Eye (tissue), 1 donor: ENCODE data around the gene SNCA.

Experiments used
- DNase-seq: peaks from one replicate; pipeline ENCODE4 v3.0.0-alpha.2; 2015

SNCA gene

DNA sequence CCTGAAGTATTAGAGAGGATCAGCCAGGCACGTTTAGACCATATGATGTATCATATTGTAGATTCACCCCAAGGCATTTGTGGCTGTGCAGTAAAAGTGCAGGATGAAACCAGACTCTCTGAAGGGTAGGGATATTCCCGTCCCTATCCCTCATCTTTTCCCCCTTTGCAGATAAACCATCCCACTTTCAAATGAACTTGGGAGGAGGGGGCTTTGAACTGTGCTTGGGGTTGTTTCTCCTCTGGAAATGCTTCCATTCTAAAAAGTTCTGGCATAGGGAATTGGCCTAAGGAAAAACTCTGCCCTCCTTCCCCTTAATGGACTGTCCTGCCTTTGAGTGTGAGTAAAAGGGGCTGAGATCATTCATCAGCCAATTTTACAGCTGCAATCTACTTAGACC is 23.8 kb downstream of the SNCA start:
- no peak for DNase-seq

DNA sequence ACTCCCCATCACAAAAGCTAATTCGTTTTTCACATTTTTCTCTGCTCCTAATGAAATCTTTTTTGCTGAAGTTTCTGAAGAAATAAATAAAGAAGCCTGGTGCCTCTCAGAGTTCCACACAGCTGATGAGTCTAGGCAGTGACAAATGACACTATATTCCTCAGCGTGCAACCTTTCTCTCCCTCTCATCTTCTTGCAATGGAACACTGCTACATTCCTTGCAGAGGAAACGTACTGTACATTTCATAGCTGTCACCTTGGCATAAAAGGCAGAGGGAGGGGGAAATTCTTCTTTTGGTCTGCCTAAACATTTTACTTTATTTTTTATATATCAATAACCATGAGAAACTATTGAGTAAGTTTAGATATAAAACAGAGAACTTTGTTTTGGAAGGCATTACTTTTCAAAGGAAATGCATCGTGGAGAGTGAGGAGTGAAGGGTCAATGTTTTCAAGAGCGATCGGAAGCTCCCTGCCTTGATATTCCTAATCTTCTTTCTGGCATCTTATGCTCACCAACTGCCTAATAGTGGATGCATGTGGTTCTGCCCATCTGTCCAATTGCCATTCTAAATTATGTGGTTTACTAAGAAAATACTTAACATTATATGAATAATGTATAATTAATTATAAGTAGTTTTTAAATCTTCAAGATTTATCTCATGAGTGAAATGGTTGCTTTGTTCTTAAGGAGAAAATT is 29.4 kb downstream of the SNCA start:
- no peak for DNase-seq

DNA sequence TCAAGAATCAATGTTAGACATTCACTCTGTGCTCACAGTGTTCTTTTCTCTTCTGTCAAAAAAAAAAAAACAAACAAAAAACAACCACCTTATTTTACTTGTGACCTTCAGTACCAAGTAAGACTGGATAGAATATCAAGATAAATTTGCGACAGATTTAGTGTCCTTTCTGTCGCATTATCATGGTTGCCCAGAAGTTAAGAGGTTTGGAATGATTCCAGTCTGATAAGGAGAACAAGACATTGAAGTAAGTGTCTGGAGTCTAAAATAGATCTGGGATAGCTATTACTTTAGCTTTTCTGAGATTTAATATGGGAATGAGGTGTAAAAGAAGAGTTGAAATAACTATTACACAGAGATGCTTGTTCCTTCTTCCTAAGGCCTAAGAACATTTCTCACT is 31.7 kb downstream of the SNCA start:
- DNase-seq, result no peak

DNA sequence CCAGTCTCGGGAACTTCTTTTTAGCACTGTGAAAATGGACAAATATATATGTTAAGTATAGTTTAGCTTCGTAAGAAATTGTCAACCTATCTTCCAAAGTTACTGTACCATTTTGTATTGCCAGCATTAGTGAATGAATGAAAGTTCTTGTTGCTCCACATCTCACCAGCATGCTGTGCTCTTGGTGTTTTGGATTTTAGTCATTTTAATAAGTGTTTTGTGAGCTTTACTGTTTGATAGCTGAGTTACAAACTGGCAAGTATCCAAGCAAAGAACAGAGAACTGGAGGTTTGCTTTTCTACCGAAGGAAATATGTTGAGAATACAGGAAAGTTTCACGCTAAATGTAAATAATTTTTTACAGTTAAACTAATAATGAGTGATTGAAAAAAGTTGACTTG is 33.0 kb downstream of the SNCA start:
- no peak for DNase-seq

DNA sequence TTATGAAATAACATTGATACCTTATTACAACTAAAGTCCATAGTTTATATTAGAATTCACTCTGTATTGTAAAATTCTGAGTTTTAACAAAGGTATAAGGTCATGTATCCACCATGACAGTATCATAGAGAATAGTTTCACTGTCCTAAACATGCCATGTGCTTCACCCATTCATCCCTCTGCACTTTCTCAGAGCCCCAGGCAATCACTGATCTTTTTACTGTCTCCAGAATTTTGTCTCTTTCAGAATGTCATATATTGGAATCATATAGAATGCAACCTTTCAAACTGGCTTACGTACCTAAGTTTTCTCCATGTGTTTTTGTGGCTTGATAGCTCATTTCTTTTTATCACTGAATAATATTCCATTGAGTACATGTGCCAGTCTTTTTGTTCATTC is 33.9 kb downstream of the SNCA start:
- no peak for DNase-seq

DNA sequence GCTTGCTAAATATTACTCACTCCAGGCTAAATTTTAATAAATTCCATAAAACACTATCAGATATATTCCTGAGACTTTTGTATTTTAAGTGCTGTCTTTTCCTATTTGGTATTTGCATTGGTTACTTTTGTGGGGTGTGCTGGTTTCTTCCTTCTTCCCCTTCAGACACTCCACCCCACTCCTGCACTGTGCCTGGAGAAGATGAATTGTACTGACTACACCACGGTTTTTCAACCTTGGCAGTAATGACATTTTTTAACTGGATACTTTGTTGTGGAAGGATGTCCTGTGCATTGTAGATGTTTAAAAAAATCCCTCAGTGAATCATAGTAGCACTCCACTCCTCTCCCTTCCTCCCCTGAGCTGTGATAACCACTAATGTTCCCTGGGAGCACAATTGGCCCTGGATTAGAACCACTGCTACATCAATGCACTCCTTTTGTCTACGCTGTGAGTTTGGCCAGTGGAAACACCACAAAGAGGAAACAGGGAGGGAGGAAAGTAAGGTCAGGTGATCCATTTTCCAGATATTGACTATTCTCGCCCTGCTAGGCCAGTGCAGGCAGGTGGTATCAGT is 36.3 kb downstream of the SNCA start:
- DNase-seq, result no peak

DNA sequence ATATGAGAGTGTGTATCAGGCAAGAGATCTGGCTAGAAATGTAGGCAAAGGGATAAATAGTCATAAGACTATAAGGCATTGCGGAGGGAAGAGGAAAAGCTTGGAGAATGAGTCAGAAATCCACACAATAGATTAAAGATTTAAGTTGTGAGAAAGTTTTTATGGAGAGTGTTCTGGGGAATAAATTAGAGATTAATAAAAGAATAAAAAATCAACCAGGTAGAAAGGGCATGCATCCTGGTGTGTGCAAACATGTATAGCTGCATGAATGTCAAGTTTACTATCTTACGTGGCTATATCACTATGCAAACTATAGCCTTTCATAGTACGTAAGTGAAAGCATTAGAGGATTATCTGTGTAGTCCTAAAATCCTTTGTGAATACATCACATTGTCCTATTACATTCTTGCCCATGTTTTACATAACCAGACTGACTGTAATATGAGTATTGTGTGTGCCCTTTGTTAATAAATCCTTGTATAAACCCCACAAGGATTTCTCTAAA is 36.9 kb downstream of the SNCA start:
- peak; percentile 15 for DNase-seq

DNA sequence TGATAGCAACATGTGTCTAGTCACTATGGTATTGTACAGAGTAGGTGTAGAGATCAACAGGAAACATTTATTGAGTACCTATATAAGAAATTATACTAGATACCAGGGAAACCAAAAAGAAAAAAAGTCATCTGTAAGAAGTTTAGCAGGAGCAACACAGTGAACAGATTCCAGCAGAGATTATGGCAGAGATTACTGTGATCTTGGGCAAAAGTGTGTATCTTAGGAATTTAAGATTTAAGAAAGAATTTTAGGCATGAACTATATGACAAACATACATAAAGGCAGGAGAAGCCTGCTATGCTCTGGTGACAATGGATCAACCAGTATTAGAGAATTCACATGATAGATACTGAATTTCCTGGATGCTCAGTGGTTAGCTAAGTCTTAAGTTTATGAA is 37.9 kb downstream of the SNCA start:
- DNase-seq, result no peak

DNA sequence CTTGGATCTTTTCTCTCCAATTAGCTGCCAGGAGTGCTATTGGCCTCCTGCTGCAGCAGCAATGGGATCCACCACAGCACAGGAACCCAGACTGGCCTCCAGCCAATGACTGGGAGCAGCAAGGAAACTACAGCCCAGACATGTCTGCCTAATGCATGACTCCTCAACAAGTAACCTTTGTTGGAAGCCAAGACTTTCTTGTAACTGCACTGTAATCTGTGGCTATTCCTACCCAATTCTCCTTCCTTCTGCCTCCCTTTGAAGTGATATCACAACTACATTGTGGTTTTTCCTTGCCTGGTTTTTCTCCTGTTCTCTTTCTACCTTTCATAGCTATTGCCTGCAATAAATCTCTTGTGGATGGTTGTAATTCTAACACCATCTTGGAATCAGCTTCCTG is 39.8 kb downstream of the SNCA start:
- no peak for DNase-seq

DNA sequence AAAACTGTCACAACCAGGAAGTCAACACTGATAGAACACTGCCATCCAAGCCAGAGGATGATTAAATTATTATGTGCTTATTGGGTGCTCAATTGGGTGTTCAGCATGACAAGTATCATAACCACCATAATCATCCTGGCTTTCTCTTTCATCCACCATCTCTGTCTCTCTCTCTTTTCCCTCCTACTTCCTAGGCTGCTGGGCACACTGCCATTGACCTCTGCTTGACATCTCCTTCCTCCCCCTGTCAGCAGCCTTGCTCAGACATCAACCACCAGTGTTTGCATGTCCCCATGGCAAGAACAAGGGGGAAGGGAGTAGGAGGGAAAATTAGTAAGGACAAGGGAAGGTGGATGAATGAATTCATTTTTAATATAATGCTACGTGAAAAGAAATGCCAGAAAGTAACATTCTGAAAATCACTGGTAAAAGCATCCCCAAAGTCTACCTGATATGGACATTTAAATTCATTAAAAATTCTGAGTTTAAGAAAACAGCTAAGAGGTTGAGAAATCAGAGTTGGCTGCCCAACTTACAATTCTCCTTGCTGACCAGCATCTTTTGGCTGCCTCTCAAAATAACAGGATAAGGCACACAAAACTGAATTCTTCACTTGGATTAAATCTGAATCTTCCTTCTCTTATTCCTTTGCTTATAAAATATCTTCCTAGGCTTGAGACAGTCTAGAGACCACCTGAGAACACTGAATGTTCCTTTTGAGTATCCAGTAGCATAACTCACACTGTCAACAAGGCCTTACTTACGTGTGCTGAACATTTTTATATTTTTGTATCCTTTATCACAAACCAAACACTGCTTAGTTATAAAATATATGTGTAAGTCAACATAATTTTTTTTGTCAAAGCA is 48.5 kb downstream of the SNCA start:
- DNase-seq, result peak; percentile 43

DNA sequence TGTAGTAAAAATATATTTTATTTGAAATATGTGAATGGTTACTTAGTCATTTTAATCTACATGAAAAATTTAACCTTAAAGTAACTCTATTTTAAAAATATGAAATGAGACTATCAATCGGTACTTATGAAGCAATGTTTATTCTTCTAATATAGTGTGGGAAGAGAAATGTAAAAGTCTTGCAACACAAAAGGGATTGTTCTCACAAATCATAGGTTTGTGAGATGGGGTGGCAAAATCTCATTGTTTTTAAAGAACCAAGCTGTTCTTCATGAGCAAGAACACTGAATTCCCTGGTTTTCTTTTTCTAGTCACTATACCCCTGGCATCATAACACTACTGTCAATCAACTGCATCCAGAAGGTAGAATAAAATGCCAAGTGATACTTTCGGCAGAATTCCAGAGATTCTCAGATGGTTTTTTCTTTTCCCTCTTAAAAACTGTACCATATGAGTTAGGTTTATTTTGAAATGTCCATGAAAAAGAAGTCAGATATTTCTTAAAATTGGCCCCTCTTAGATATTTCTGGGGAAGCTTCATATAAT is 52.2 kb downstream of the SNCA start:
- DNase-seq, result no peak

DNA sequence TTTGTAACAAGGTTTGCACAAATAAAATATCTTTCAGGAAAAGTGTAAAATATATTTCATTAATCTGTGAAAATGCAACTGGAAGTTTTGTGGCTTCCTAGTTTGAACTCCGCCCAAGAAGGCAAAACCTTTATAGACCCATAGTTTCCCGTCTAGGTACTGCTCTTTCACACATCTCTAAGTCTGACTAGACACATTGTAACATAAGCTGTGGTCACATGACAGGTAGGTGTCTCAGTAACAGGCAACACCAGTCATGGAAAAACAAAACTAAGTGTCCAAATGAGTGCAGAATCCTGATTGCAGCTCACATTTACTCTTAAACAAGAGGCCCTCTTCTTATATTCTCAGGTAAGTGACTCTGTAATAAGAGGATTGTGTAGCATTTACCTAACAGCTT is 55.6 kb downstream of the SNCA start:
- DNase-seq, result no peak

DNA sequence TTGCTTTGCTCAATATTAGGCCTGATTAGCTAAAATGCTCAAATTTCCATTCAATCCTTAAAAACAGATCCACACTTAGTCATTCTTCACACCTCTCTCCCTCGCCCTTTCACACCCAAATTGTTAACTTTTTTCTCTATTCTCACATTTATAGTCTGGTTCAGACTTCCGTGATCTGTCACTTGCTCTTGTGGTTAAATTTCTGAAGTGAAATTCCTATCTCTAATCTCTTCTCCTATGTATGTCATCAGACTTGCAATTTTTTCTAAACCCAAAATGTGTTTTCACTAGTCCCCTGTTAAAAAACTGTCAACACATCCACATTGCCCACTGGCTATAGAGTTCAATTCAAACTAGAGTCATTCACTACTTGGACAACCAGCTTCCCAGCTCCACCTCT is 63.2 kb downstream of the SNCA start:
- DNase-seq, result no peak

DNA sequence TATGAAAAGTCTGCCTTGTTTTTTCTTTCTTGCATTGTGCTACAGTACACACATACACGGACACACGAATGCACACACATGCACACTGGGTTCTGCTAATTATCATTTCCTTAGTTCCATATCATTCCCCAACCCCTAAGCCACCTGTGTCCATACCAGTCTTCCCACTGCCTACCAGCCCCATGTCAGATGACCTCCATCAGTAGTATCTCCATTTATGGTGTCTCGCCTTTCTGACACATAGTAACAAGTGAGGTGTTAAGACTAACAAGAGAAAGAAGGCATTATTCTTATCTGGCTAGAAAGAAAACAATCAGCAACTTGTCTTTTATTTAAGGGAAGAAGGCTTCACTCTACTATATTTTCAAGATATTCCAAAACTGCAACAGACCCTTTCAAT is 67.1 kb downstream of the SNCA start:
- no peak for DNase-seq

DNA sequence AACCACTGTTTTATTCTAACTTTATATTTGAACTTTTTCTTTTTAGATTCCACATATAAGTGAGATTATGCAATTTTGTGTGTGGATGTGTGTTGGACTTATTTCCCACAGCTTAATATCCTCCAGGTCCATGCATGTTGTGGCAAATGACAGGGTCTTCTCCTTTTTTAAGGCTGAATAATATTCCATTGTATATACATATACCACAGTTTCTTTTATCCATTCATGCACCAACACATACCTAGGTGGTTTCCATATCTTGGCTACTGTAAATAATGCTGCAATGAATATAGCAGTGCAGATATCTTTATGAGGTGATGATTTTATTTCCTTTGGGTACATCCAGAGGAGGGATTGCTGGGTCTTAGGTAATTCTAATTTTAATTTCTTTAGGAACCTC is 69.0 kb downstream of the SNCA start:
- DNase-seq, result no peak

DNA sequence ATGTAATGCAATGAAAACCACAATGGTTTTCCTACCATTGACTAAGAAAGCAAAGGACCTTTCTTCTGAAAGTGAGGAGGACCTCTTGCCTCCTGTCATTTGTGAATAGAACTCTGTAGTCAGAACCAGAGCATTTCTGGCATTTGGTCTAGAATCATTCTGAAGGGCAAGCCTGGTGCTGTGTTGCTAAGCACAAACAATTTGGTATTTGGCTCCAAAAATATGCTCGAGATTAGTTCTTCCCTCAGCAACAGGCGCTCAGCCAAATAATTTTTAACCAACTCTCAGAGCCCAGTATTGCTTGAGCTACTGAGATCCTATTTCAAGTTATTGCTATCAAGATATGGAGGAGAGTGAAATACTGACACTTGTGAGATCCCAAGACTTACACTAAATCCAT is 71.0 kb downstream of the SNCA start:
- DNase-seq, result peak; percentile 72

DNA sequence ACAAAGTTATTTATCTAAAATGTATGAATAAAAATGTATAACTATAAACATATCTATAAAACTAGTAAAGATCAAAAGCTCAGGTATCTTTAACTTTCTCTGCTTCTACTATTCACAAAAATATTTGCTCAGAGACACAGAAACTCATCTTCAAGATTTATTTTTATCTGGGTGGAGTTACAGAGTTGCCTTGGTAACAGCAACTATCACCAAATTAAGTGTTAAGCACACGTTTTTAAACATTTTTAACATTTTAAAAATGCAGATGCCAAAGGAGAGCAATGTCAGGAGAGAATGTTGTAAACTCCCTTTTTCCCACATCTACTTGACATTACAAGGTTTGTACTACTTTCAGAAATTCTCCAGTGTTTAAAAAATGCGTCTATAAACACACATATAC is 71.4 kb downstream of the SNCA start:
- DNase-seq, result no peak

DNA sequence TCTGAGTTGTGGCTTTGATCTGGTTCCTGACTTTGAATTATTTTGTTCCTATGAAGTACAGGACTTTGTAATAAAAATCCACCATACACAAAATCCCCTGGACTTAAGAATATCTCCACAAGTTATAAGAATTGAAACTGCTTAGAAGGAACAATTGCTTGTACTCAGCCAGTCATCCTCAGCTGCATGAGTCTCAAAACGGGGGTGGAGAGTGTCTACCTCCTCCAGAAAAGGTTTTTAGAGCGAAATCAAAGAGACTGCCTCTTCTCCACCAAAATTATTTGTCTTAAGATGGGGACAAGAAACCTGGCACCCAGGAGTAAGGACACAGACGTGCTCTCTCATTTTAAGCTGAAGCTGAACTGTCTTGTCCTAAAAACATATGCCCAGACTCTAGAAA is 74.7 kb downstream of the SNCA start:
- DNase-seq, result no peak

DNA sequence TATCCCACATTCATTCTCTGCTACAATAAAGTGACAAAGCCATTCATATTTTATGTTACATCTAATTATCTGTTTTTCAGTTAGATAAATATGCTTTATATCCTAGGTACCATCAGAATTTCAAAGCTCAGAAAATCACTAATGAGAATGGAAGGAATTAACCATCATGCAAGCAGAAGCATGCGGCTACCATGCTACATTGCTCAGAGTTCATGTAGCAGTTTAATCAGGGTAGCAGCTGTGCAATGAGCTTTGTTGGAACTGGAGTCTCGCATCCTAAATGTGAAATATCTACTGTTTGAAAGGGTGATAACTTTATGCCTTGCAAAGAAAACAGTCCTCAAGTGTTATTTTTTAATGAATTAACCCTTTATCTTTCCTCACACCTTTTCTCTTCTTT is 77.5 kb downstream of the SNCA start:
- no peak for DNase-seq

DNA sequence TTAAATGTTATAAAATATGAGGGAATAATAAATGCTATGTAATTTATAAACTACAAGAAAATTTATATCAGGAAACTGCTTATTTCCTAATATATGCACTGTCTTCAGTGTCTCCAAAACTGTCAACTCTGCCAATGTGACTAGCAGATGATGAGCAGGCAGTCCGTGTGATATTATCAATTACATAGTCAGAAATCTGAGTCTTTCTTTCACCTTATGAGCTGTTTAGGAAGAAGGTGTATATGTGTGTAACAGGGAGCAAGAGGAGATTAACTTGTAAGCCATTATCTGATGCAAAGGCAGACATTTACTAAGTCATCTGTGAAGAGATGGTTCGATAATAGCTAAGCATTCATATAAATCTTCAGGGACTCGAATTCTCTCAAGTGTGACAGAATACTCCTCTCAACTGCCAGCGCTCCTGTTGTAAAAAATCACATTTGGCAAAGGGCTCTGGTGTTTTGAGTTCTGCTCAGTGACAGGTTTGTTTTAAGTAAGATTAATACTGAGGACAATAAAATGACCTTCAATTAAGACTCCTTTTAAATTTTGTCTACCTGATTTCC is 79.7 kb downstream of the SNCA start:
- DNase-seq, result peak; percentile 59

DNA sequence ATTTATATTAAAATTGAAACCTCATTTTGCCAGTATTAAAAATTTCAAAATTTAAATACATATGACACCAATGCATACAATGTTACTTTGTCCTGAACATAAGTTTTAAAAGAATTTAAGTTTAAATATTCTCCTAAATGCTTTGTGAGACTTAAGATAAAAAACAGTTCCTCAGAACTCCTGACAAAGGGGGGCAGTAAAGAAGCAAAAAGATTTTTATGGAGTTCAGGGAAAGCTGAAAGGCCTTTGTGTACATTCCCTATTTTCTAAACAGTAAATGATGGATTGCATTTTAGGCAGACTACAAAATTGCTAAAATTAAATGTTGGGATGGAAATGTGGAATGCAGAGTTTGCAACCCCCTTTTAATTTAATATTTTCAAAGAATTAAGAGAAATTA is 81.7 kb downstream of the SNCA start:
- DNase-seq, result peak; percentile 22

DNA sequence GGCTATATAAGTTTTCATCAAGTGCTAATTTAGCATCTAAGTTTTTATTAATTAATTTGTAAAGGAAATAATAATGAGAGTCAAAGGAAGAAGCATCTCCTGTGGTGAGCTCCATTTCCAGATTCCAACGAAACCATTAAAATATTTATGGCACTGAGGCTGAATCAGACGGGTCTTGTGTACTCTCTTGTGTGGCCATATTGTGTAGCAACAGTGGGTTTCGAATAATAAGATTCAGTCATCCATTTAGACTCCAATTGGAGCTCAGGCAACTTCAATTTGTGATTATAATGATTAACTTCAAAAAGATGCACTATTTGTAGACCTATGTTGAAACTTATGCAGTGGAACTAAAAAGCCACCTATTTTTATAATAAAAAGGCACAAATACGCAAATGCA is 82.4 kb downstream of the SNCA start:
- peak; percentile 31 for DNase-seq

DNA sequence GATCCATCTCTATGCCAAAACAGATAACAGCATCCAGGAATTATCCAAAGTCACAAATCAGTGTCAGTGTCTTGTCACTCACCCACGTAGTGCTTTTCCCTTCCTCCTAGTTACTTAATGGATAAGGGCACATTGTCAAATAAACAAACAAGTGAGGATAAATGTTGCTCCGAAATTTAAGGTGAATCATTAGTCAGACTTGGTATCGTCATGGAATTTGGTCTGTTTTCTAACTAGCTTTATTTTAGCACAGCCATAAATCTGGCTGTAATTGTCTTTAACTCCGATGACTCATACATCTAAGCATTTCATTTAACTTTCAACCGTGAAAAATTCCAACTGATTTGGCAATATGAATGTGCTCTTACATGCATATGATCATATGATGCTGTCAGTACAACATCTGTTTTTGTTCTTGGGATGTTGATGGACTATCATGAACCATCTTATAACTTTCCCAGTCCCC is 83.3 kb downstream of the SNCA start:
- DNase-seq, result peak; percentile 84
